DND-41 (cell line): ENCODE measurements around the gene OR2M5.

Source experiments
- ATAC-seq: fragments of 200-7000 bp; cut with Tn5 transposase; 3 replicates; pipeline ENCODE4 v1.9.1; 2021; ENCODE audit warnings: low read depth; ENCODE audit not compliant: insufficient read depth
- DNase-seq: peaks from one replicate; pipeline ENCODE4 v3.0.0-alpha.2; 2020
- H2AFZ ChIP-seq: 2 replicates; pipeline ENCODE4 v1.6.0; 2012; ENCODE audit warnings: low read depth, low read length
- H3K27ac ChIP-seq: 2 replicates; pipeline ENCODE4 v1.5.1; 2012; ENCODE audit warnings: low read length, inconsistent platforms
- H3K27me3 ChIP-seq: fragments of 200-600 bp; sonication (generic); 2 replicates; pipeline ENCODE4 v1.6.0; 2012; ENCODE audit warnings: low read length, mild to moderate bottlenecking, inconsistent platforms; ENCODE audit not compliant: insufficient read depth, poor library complexity
- H3K36me3 ChIP-seq: 2 replicates; pipeline ENCODE4 v1.5.1; 2012; ENCODE audit warnings: low read length, inconsistent platforms; ENCODE audit not compliant: insufficient read depth
- H3K4me1 ChIP-seq: 2 replicates; pipeline ENCODE4 v1.5.1; 2012; ENCODE audit warnings: mild to moderate bottlenecking, low read length; ENCODE audit not compliant: insufficient read depth
- H3K4me2 ChIP-seq: 2 replicates; pipeline ENCODE4 v1.6.0; 2012; ENCODE audit warnings: mild to moderate bottlenecking, moderate library complexity, low read length, inconsistent platforms; ENCODE audit not compliant: insufficient read depth
- H3K4me3 ChIP-seq, 2 experiments: fragments of 200-600 bp in 1 of 2; shearing (Covaris generic) in 1 of 2; 2 replicates each; pipeline ENCODE4 v1.5.1; 2012 to 2016; ENCODE audit warnings: inconsistent platforms in 2 of 2, low read length in 2 of 2, mild to moderate bottlenecking in 2 of 2, low read depth in 1 of 2, moderate library complexity in 1 of 2
- H3K79me2 ChIP-seq: 2 replicates; pipeline ENCODE4 v1.6.0; 2012; ENCODE audit warnings: low read length, inconsistent platforms; ENCODE audit not compliant: insufficient read depth
- H3K9ac ChIP-seq: 2 replicates; pipeline ENCODE4 v1.6.0; 2012; ENCODE audit warnings: low read depth, mild to moderate bottlenecking, inconsistent platforms, low read length, moderate library complexity
- H3K9me3 ChIP-seq: 2 replicates; pipeline ENCODE4 v1.5.1; 2012; ENCODE audit warnings: low read length, moderate library complexity, mild to moderate bottlenecking, inconsistent platforms; ENCODE audit not compliant: insufficient read depth, severe bottlenecking
- H4K20me1 ChIP-seq: 2 replicates; pipeline ENCODE4 v1.6.0; 2012; ENCODE audit warnings: low read length; ENCODE audit not compliant: insufficient read depth
- CTCF ChIP-seq: IDR thresholded peaks from 2 replicates; pipeline ENCODE4 v1.5.1; 2012; ENCODE audit warnings: borderline replicate concordance, low read length, moderate library complexity, mild to moderate bottlenecking; ENCODE audit not compliant: poor library complexity, severe bottlenecking; ENCODE audit errors: extremely low read depth
- EZH2 ChIP-seq: IDR thresholded peaks from 3 replicates; pipeline ENCODE4 v1.6.1; 2012; ENCODE audit warnings: borderline replicate concordance, low read depth, mild to moderate bottlenecking, moderate library complexity, low read length, inconsistent platforms; ENCODE audit not compliant: severe bottlenecking

OR2M5 gene

GRCh38 chr1:248155927-248156326 lies 11.0 kb downstream of the OR2M5 start:
- Histone ChIP-seq H3K27ac (no peak overlapping the region), H3K4me3 (no peak overlapping the region), H3K4me2 (no peak overlapping the region), H3K9ac (no peak overlapping the region), H2AFZ (no peak overlapping the region), H3K27me3 (no peaks in the 10 kb centered on the region), H4K20me1 (no peaks in the 10 kb centered on the region), H3K4me1 (no peaks in the 10 kb centered on the region), H3K9me3 (no peaks in the 10 kb centered on the region), H3K79me2 (no peaks in the 10 kb centered on the region), H3K36me3 (no peaks in the 10 kb centered on the region)
- TF ChIP-seq EZH2 = no peak
- no peak for TF ChIP-seq CTCF
- DNase-seq (no peak), ATAC-seq (peak; percentile 35; the same call in 1 of the 3 replicates)

- H3K9me3 ChIP-seq = no peaks in the 10 kb centered on the region
- no peak for ATAC-seq
Measured at GRCh38 chr1:248158758-248159157, 13.8 kb downstream of the OR2M5 start.

GRCh38 chr1:248164031-248164430 lies 19.1 kb downstream of the OR2M5 start:
- Histone ChIP-seq H3K9ac (no peak overlapping the region), H3K4me3 (no peak overlapping the region), H4K20me1 (no peaks in the 10 kb centered on the region), H3K27ac (no peak overlapping the region), H3K4me1 (no peaks in the 10 kb centered on the region), H3K27me3 (no peaks in the 10 kb centered on the region), H3K9me3 (no peaks in the 10 kb centered on the region), H3K79me2 (no peaks in the 10 kb centered on the region), H3K4me2 (no peak overlapping the region), H2AFZ (no peak overlapping the region), H3K36me3 (no peaks in the 10 kb centered on the region)
- DNase-seq = no peak
- no peak for TF ChIP-seq CTCF
- no peak for TF ChIP-seq EZH2
- ATAC-seq = no peak

More at GRCh38 chr1:248158758-248159157, 13.8 kb downstream of the OR2M5 start:
- Histone ChIP-seq H4K20me1 (no peaks in the 10 kb centered on the region), H3K79me2 (no peaks in the 10 kb centered on the region), H3K27me3 (no peaks in the 10 kb centered on the region), H3K4me2 (no peak overlapping the region), H3K4me3 (no peak overlapping the region), H3K9ac (no peak overlapping the region), H3K4me1 (no peaks in the 10 kb centered on the region), H2AFZ (no peak overlapping the region), H3K27ac (no peak overlapping the region), H3K36me3 (no peaks in the 10 kb centered on the region)
- TF ChIP-seq CTCF (no peak), EZH2 (no peak)
- no peak for DNase-seq

DNA sequence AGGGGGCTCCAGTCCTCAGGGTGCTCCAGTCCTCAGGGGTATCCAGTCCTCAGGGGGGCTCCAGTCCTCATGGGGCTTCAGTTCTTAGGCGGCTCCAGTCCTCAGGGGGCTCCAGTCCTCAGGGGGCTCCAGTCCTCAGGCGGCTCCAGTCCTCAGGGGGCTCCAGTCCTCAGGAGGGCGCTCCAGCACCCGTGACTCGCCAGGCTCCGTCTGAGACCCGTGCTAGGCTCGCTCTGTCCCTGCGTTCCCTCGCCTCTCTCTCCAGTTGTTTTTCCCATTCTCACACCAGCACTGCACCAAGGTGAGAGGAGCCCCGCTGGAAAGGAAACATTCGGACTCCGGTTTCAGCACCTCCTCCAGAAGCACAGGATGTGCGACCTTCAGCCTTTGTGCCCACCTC lies 20.2 kb downstream of the OR2M5 start:
- Histone ChIP-seq H3K36me3 (no peaks in the 10 kb centered on the region), H3K4me2 (no peak overlapping the region)

More for the DNA sequence above, 20.2 kb downstream of the OR2M5 start:
- Histone ChIP-seq H3K27me3 (no peaks in the 10 kb centered on the region), H3K9me3 (no peaks in the 10 kb centered on the region), H3K4me1 (no peaks in the 10 kb centered on the region), H4K20me1 (no peaks in the 10 kb centered on the region), H3K79me2 (no peaks in the 10 kb centered on the region), H2AFZ (no peak overlapping the region), H3K9ac (no peak overlapping the region), H3K4me3 (no peak overlapping the region), H3K27ac (no peak overlapping the region)
- DNase-seq (no peak), ATAC-seq (no peak)
- no peak for TF ChIP-seq CTCF
- no peak for TF ChIP-seq EZH2
